GM18873 (cell line): ENCODE data around the gene FANCC.

Experiments
- ATAC-seq: cut with Tn5 transposase; IDR thresholded peaks from one replicate; pipeline ENCODE4 v1.9.1; 2021; ENCODE audit warnings: mild to moderate bottlenecking, moderate library complexity, moderate number of reproducible peaks; ENCODE audit not compliant: unreplicated experiment, low FRiP score

The FANCC gene

GRCh38 chr9:95202076-95202681 is 115.3 kb downstream of the FANCC start:
- no peak for ATAC-seq

GRCh38 chr9:95201206-95201605 is 116.3 kb downstream of the FANCC start:
- ATAC-seq = no peak

- no peak for ATAC-seq
Observed at GRCh38 chr9:95197692-95198271, 119.7 kb downstream of the FANCC start.

GRCh38 chr9:95193480-95193879 is 124.0 kb downstream of the FANCC start:
- ATAC-seq = no peak

GRCh38 chr9:95193067-95193466 is 124.4 kb downstream of the FANCC start:
- no peak for ATAC-seq

- no peak for ATAC-seq
Observed at GRCh38 chr9:95192631-95193030, 124.9 kb downstream of the FANCC start.

- ATAC-seq = no peak
Observed at GRCh38 chr9:95190413-95190812, 127.1 kb downstream of the FANCC start.

- no peak for ATAC-seq
Observed at GRCh38 chr9:95189251-95190098, 128.0 kb downstream of the FANCC start.

- ATAC-seq = no peak
Observed at GRCh38 chr9:95188459-95188858, 129.1 kb downstream of the FANCC start.

- no peak for ATAC-seq
Observed at GRCh38 chr9:95185956-95186355, 131.6 kb downstream of the FANCC start.

GRCh38 chr9:95182854-95183563 is 134.5 kb downstream of the FANCC start:
- ATAC-seq = no peak

GRCh38 chr9:95181835-95182234 is 135.7 kb downstream of the FANCC start:
- ATAC-seq = no peak

GRCh38 chr9:95181226-95181818 is 136.2 kb downstream of the FANCC start:
- no peak for ATAC-seq

- no peak for ATAC-seq
Observed at GRCh38 chr9:95177617-95178016, 139.9 kb downstream of the FANCC start.

- no peak for ATAC-seq
Observed at GRCh38 chr9:95176755-95177319, 140.7 kb downstream of the FANCC start.

GRCh38 chr9:95175523-95175922 is 142.0 kb downstream of the FANCC start:
- no peak for ATAC-seq

GRCh38 chr9:95174038-95174437 is 143.5 kb downstream of the FANCC start:
- no peak for ATAC-seq

- ATAC-seq = no peak
Observed at GRCh38 chr9:95171596-95171995, 145.9 kb downstream of the FANCC start.

GRCh38 chr9:95171001-95171400 is 146.5 kb downstream of the FANCC start:
- ATAC-seq = no peak

GRCh38 chr9:95167998-95168397 is 149.5 kb downstream of the FANCC start:
- ATAC-seq = no peak
